GM19455 (cell line): Measurements from ENCODE around the gene TBC1D32.
A peak's percentile ranks its signal among the peaks of the same experiment; 100 is the strongest.
"Not testable (repeated sequence)": the region's sequence is repeated elsewhere in the genome, so short reads cannot be mapped to it uniquely, and the experiment has no call there.

Source experiments
- ATAC-seq: cut with Tn5 transposase; IDR thresholded peaks from one replicate; pipeline ENCODE4 v1.9.1; 2021; ENCODE audit not compliant: unreplicated experiment

Gene TBC1D32

GRCh38 chr6:121143476-121143875, 190.8 kb downstream of the TBC1D32 start:
- ATAC-seq = no peak

DNA sequence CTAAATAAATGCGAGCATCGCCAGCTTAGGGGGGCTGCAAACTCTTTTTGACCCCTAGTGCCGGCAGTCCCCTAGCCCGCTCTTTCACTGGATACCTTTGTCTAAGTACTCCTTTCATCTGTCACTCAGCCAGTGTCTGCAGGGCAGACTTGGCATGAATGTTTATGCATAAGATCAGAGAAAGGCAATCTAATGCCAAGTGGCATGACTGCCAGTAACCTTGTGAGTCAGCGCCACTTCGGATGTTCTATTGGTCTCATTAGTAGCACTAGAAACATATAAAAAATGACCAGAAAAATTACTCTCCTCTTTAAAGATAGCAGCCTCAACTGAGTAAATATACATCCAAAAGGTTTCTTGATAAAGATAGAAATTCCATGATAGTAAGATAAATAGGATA, 192.2 kb downstream of the TBC1D32 start:
- no peak for ATAC-seq

GRCh38 chr6:121135425-121135824, 198.9 kb downstream of the TBC1D32 start:
- ATAC-seq = no peak

- no peak for ATAC-seq
Measured at GRCh38 chr6:121134922-121135321, 199.4 kb downstream of the TBC1D32 start.

DNA sequence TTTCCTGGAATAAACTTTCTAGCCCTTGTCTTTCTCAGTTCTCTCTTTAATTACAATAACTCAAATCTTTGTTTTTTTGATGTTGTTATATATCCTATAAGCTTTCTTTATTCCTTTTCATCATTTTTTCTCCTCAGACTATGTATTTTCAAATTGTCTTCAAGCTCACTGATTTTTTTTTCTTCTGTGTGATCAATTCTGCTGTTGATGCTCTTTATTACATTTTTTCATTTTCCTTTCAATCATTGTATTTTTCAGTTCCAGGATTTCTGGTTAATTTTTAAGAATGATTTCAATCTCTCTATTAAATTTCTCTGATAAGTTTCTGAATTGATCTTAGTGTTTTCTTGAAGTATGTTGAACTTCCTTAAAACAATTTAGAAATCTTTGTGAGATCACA, 209.7 kb downstream of the TBC1D32 start:
- no peak for ATAC-seq

GRCh38 chr6:121112356-121112755, 221.9 kb downstream of the TBC1D32 start:
- ATAC-seq = no peak

- no peak for ATAC-seq
Measured at GRCh38 chr6:121110733-121111132, 223.5 kb downstream of the TBC1D32 start.

GRCh38 chr6:121106962-121107361, 227.3 kb downstream of the TBC1D32 start:
- no peak for ATAC-seq

DNA sequence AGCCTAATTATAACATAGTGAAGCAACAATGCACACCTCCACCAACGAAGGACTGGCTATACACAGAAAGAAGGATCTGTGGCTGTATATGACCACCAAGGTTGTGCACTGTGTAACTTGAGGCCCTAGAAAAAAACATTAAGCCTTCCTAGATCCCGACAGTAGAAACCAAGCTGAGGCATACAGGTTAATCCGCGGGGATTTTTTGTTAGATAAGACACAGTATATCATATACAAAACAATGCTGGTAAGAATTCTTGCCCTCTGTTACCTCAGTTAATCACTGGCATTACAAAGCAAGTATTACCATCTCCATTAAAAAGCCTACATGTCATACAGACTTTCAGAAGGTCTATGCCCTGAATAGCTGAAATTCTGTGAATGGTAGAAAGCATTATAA, 228.8 kb downstream of the TBC1D32 start:
- ATAC-seq = no peak

DNA sequence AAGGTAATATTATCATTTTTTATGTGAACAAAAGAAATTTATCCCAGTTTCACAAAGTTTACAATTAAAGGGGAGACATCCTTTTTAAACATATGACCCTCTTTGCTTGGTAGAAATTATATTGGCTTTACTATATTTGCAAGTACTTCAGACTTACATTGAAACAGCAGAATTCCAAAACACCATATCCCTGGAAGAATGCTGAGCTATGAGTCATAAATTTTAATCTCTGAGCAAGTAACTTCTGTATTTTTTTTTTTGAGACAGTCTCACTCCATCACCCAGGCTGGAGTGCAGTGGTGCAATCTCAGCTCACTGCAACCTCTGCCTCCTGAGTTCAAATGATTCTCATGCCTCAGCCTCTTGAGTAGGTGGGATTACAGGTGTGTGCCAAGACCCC, 240.4 kb downstream of the TBC1D32 start:
- no peak for ATAC-seq

DNA sequence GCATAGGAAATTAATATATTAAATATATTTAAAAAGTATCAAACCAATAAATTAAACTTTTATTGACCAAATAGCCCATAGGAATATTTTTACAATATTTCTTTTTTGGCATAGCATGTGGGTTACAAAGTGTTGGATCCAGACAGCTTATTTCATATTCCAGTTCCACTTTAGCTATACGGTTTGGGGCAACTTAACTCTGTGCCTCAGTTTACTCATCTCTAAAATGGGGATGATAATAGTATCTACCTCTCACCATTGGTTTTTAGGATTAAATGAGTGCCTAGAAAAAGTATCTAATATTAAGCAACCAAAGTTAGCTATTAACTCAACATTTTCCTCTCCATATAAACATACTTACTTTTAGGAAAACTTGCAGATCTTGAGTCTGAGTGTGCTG, 243.8 kb downstream of the TBC1D32 start:
- no peak for ATAC-seq

- ATAC-seq = no peak
Measured at GRCh38 chr6:121086876-121087275, 247.4 kb downstream of the TBC1D32 start.

GRCh38 chr6:121076119-121076518, 258.2 kb downstream of the TBC1D32 start:
- no peak for ATAC-seq

DNA sequence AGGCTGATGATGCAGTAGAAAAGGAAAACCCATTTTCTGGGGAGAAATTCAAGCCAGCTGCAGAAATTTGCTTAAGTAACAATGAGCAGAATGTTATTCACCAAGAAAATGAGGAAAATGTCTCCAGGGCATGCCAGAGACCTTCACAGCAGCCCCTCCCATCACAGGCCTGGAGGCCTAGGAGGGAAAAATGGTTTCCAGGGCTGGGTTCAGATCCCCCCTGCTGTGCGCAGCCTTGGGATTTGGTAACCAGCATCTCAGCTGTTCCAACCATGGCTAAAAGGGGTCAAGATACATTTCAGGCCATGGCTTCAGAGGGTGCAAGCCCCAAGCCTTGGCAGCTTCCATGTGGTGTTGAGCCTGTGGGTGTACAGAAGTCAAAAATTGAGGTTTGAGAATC, 265.5 kb downstream of the TBC1D32 start:
- not testable (repeated sequence) for ATAC-seq

DNA sequence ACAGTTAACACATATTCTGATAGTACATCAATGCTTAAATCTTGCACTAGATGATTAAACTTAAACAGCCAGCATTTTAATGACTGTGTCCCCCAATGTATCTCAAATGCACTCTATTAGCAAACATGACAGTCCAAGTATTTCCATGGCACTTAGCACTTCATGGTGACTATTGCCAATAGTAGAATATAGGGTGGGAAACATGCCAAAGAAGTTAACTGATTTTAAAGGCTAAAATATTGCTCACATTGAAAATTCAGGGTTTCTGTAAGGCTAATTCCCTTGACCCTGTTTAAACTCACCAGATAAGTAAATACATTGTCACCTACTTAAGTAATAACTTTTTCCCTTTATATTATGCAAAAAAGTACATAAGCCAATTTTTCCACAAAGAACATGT, 266.9 kb downstream of the TBC1D32 start:
- no peak for ATAC-seq

DNA sequence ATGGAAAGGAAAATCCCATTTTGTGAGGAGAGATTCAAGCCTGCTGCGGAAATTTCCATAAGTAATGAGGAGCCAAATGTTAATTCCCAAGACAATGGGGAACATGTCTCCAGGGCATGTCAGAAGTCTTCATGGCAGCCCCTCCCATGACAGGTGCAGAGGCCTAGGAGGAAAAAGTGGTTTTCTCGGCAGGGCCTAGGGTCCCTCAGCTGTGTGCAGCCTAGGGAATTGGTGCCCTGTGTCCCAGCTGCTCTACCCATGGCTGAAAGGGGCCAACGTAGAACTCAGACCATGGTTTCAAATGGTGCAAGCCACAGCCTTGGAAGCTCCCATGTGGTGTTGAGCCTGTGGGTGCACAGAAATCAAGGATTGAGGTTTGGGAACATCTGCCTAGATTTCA, 269.9 kb downstream of the TBC1D32 start:
- no peak for ATAC-seq

GRCh38 chr6:121055572-121056163, 278.6 kb downstream of the TBC1D32 start:
- ATAC-seq = peak; percentile 82

- not testable (repeated sequence) for ATAC-seq
Measured at GRCh38 chr6:121048593-121048992, 285.7 kb downstream of the TBC1D32 start.

DNA sequence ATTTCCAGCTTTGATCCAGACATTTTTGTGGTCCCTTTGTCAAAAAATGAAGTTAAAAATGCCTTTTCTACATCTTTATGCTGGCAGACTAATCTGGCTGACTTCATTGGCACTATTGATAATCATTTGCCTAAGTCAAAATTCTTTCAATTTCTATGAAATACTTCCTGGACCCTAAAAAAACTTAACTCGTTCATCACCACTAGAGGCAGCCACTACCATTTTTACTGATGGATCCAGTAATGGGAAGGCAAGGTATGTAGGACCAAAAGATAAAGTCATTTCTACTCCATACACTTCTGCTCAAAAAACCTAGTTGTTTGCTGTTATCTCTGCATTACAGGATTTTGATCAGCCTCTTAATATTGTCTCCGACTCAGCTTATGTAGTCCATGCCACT, 289.4 kb downstream of the TBC1D32 start:
- ATAC-seq = not testable (repeated sequence)

GRCh38 chr6:121043706-121044105, 290.6 kb downstream of the TBC1D32 start:
- not testable (repeated sequence) for ATAC-seq

DNA sequence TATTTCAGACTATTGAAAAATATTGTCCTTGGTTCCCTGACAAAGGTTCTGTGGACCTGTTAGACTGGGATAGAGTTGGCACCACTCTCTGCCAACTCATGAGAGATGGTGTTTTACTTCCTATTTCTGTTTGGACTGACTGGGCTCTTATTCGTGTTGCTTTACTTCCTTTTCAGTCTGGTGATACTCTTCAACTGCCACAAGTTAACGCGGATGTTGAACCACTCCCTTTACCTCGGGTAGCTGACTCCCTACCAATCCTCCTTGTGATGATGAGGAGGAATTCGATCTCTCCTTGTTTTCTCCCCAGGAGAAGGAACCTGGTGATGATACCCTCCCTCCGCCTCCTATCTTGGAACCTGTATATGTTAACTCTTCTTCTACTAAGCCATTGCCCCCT, 291.1 kb downstream of the TBC1D32 start:
- ATAC-seq = not testable (repeated sequence)

DNA sequence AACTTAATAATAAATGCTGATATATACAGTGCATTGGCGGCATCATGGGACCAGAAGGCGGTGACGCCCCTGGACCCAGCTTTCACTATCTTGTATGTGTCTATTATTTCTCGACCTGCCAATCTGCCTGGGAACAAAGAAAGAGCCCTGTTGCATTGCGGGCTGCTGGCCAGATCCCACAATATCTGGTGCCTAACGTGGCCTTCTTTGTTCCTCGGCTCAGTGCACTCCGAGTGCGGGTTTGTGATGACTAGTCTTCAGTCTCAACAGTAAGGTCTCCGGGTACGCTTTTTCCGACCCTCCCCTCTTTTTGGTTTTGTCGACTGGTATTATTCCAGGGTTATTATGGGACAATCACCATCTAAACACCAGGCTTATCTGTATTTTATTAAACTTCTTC, 291.5 kb downstream of the TBC1D32 start:
- no peak for ATAC-seq

GRCh38 chr6:121040831-121041230, 293.4 kb downstream of the TBC1D32 start:
- no peak for ATAC-seq
